Ectodermal cell (in vitro differentiated cells): Measurements from ENCODE around the gene NDUFV1.
"Not testable (repeated sequence)": the region's sequence is repeated elsewhere in the genome, so short reads cannot be mapped to it uniquely, and the experiment has no call there.

Experiments used
- H3K27ac ChIP-seq: 2 replicates; pipeline ENCODE4 v1.7.0; 2013; ENCODE audit warnings: mild to moderate bottlenecking, low read depth, low read length; ENCODE audit not compliant: insufficient read depth, poor library complexity, severe bottlenecking
- H3K27me3 ChIP-seq: 2 replicates; pipeline ENCODE4 v1.7.0; 2013; ENCODE audit warnings: mild to moderate bottlenecking, low read length; ENCODE audit not compliant: insufficient read depth, control insufficient read depth, poor library complexity, severe bottlenecking
- H3K36me3 ChIP-seq: one replicate; pipeline ENCODE4 v1.7.0; 2013; ENCODE audit warnings: low read length; ENCODE audit not compliant: control insufficient read depth, insufficient read depth
- H3K4me1 ChIP-seq: one replicate; pipeline ENCODE4 v1.7.0; 2013; ENCODE audit warnings: low read length; ENCODE audit not compliant: control insufficient read depth, insufficient read depth
- H3K4me3 ChIP-seq: 2 replicates; pipeline ENCODE4 v1.7.0; 2013; ENCODE audit warnings: low read depth, low read length, control low read depth; ENCODE audit not compliant: insufficient read depth
- H3K9me3 ChIP-seq: 2 replicates; pipeline ENCODE4 v1.7.0; 2013; ENCODE audit warnings: mild to moderate bottlenecking, low read length, moderate library complexity; ENCODE audit not compliant: control insufficient read depth
- WGBS, 2 experiments: methylation state at CpG; one replicate each; pipeline ENCODE4 v1.1.7; 2013; ENCODE audit warnings: missing lambda C conversion rate in 2 of 2; 5-methylcytosine and 5-hydroxymethylcytosine counted together

The NDUFV1 gene

DNA sequence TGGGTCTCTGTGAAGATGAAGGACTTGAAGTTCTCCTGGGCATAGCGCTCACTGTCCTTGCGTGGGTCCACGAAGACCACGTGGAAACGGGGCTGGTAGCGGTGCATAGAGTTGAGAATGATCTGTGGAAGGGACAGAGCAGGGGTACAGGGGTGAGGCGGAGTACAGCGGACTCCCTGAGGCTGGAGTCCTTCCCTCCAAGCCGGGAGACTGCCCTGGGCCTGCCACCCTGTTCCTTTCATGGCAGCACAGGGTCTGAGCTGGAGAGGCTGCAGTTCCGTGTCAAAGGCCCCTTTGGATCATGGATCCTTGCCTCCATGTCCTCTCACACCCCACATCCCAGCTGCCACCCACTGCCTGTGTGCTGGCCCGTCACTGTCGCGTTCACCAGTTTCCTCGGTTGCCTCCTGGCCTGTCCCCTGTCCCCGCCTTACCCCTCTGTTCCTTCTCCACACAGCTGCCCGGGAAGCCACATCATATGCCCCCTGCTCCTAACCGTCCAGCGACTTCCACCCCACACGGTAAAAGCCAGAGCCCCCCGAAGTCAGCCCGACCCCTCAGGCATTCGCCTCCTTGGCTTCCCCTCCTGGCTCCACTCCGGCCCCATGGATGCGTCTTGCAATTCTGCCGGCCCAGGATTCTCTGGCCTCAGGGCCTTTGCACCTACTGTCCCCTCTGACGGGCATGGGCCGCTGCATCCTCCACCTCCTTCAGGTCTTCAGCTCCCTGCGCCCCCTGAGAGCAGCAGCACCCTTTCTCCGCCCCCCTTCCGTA lies 26.4 kb downstream of the NDUFV1 start:
- no peak overlapping the region for H3K4me3 ChIP-seq
- no peaks in the 10 kb centered on the region for H3K9me3 ChIP-seq
- H3K27ac ChIP-seq = no peak overlapping the region
- 89 to 93% methylated on average over 30 of the region's 30 CpGs for WGBS, 2 experiments
- H3K4me1 ChIP-seq = peaks cover 15% of the 10 kb centered on the region
- H3K36me3 ChIP-seq = no peaks in the 10 kb centered on the region
- H3K27me3 ChIP-seq = no peaks in the 10 kb centered on the region

DNA sequence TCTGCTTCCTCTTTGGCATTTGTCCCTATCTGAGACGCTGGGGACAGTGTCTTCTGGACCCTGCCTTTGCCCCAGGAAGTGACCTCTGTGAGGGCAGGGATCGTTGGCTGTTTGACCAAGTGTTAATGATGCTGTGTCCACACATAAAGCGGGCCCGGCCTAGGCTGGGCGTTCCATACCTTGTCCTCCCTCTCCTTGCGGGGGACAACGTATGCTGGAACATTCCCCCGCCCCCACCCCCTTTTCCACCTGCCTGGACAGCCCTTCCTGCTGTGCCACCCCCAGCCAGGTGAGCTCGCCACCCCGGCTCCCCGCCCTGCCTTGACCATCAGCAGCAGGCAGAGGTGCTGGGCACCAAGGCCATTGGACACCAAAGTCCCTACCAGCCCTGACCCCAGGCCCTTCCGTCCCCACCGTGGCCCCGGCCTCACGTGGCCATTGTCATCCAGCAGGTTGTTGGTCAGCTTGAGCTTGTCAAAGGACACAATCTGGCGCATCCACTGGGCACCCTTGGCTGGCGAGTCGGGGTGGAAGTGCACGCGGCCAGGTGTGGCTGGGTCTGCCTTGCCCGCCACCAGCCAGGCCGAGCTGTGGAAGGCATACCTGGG lies 27.1 kb downstream of the NDUFV1 start:
- H3K27me3 ChIP-seq = no peaks in the 10 kb centered on the region
- WGBS, 2 experiments = 91 to 92% methylated on average over 22 of the region's 22 CpGs
- H3K36me3 ChIP-seq = no peaks in the 10 kb centered on the region
- H3K4me1 ChIP-seq = peaks cover 15% of the 10 kb centered on the region
- H3K9me3 ChIP-seq = no peaks in the 10 kb centered on the region
- H3K27ac ChIP-seq = no peak overlapping the region
- no peak overlapping the region for H3K4me3 ChIP-seq

DNA sequence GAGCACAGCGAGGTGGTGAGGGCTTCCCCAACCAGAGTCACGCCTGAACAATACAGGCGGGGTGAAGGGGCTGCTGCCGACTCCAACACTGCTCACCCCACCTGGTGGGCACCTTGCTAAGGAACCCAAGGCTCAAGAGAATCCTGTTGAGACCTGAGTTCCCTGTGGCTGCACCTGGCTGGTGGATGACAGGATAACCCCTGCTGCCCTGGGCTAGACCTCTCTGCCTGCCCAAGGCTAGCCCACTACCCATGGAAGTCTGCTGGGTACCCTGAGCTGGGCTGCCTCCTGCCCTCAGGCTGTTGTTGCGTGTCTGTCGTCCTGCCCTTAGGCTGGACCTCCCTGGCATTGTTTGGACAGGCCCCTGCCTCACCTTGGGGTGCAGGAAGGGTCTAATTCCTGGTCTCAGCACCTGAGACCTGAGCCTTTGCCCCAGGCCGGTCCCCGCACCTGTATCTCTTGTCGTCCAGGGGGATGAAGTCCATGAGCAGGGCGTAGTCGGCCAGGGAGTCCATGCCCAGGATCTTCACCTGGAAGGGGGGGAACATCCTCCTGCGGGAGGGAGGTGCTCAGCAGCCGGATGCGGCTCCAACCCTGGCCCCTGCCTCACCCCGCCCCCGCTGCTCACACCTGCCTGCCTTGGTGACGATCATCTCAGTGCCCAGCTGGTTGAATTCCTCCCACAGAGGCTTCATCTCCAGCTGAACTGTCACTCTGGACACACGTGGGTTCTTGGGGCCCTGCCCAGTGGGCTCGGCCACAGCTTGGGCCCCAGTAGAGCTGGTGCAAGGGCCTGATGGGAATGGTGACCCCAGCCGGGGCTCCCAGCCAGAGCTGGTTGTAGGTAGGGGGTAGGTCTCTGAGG lies 27.9 kb downstream of the NDUFV1 start:
- 88 to 89% methylated on average over 20 of the region's 20 CpGs for WGBS, 2 experiments
- Histone ChIP-seq H3K36me3 (no peaks in the 10 kb centered on the region), H3K9me3 (no peaks in the 10 kb centered on the region), H3K27me3 (peaks cover 3% of the 10 kb centered on the region), H3K27ac (no peak overlapping the region), H3K4me3 (no peak overlapping the region), H3K4me1 (peaks cover 18% of the 10 kb centered on the region)

- Histone ChIP-seq H3K36me3 (no peaks in the 10 kb centered on the region), H3K27me3 (peaks cover 7% of the 10 kb centered on the region), H3K4me3 (no peak overlapping the region), H3K4me1 (peaks cover 22% of the 10 kb centered on the region), H3K9me3 (no peaks in the 10 kb centered on the region), H3K27ac (no peak overlapping the region)
- 91 to 92% methylated on average over 4 of the region's 4 CpGs for WGBS, 2 experiments
Observed at GRCh38 chr11:67635231-67635521, 28.4 kb downstream of the NDUFV1 start.

DNA sequence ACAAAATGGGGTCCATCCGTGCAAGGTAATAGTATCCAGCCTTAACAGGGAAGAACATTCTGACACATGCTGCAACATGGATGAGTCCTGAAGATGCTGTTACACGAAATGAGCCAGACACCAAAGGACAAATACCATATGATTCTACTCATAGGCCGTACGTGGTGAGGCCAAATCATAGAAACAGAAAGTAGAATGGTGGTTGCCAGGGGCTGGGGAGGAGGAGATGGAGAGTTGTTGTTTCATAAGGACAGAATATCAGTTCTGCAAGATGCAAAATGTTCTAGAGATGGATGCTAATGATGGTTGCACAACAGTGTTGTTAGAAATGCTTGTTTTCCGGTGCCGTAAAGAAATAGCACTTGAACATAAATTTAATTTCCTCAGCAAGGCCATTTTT lies 30.2 kb downstream of the NDUFV1 start:
- H3K4me1 ChIP-seq = peaks cover 17% of the 10 kb centered on the region
- WGBS, 2 experiments = 93 to 96% methylated on average over 6 of the region's 6 CpGs
- peaks cover 12% of the 10 kb centered on the region for H3K27me3 ChIP-seq
- no peaks in the 10 kb centered on the region for H3K36me3 ChIP-seq
- H3K4me3 ChIP-seq = no peak overlapping the region
- no peak overlapping the region for H3K27ac ChIP-seq
- no peaks in the 10 kb centered on the region for H3K9me3 ChIP-seq

DNA sequence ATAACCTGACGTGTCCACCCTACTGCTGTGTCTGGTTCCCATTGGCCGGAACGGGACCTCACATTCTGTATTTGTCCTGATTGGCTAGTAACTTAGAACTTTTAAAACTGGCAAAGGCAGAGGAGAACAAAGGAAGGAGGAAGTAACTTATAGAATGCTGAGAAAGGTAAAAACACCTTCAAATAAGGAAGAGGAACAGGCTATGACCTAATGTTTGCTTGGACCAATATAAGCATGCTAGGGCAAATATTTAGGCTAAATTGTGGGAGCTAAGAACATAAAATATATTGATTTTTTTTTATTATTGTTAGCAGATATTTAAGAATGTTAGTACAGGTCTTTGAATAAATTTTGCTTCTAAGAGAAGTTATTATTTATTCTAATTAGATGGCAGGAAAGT lies 30.7 kb downstream of the NDUFV1 start:
- not testable (repeated sequence) for H3K27ac ChIP-seq, H3K9me3 ChIP-seq, H3K4me3 ChIP-seq, H3K36me3 ChIP-seq
- 89 to 93% methylated on average over 3 of the region's 3 CpGs for WGBS, 2 experiments
- peaks cover 15% of the 10 kb centered on the region for H3K4me1 ChIP-seq
- peaks cover 12% of the 10 kb centered on the region for H3K27me3 ChIP-seq

GRCh38 chr11:67638535-67639437 lies 32.0 kb downstream of the NDUFV1 start:
- H3K36me3 ChIP-seq = no peaks in the 10 kb centered on the region
- peaks cover 15% of the 10 kb centered on the region for H3K4me1 ChIP-seq
- WGBS, 2 experiments = 92 to 93% methylated on average over 24 of the region's 24 CpGs
- H3K9me3 ChIP-seq = no peaks in the 10 kb centered on the region
- no peak overlapping the region for H3K4me3 ChIP-seq
- peaks cover 12% of the 10 kb centered on the region for H3K27me3 ChIP-seq
- no peak overlapping the region for H3K27ac ChIP-seq

DNA sequence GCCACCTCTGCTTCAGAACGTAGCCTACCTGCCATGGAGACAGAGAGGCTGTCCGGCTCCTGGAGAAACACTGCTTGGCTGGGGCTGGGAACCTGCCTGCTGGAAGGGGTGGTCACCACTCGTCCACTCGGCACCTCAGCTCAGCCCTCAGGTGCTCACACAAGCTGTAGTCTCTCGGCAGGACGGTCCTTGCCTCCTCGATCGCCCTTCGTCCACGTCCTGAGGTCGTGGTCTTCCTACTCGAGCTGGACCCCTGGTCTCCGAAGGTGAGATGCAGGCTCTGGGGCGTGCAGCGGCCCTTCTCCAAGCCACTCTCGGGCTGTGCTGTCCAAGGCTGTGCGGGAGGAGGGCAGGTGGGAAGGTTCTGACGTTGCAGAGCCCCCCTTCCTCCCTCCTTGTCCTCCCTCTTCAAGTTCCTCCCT lies 32.7 kb downstream of the NDUFV1 start, which contains the start of gene TBX10:
Gene TBX10 (minus strand): TSS at position 326 of the 422 bp plus-strand sequence. CDS start 291 bp downstream, at position 35.
- Histone ChIP-seq H3K4me1 (peaks cover 15% of the 10 kb centered on the region), H3K27me3 (peaks cover 12% of the 10 kb centered on the region), H3K36me3 (no peaks in the 10 kb centered on the region), H3K27ac (no peak within 1 kb of the TSS), H3K4me3 (no peak within 1 kb of the TSS), H3K9me3 (no peaks in the 10 kb centered on the region)
- WGBS, 2 experiments = 86 to 90% methylated on average over 17 to 18 of the region's 18 CpGs

GRCh38 chr11:67640021-67640757 lies 33.5 kb downstream of the NDUFV1 start:
- no peaks in the 10 kb centered on the region for H3K9me3 ChIP-seq
- H3K4me3 ChIP-seq = no peak overlapping the region
- no peak overlapping the region for H3K27ac ChIP-seq
- WGBS, 2 experiments = 57 to 58% methylated on average over 23 of the region's 23 CpGs
- H3K4me1 ChIP-seq = peaks cover 15% of the 10 kb centered on the region
- H3K27me3 ChIP-seq = peaks cover 12% of the 10 kb centered on the region
- H3K36me3 ChIP-seq = no peaks in the 10 kb centered on the region
